ENCODE measurements around the gene C17orf100.

DNA sequence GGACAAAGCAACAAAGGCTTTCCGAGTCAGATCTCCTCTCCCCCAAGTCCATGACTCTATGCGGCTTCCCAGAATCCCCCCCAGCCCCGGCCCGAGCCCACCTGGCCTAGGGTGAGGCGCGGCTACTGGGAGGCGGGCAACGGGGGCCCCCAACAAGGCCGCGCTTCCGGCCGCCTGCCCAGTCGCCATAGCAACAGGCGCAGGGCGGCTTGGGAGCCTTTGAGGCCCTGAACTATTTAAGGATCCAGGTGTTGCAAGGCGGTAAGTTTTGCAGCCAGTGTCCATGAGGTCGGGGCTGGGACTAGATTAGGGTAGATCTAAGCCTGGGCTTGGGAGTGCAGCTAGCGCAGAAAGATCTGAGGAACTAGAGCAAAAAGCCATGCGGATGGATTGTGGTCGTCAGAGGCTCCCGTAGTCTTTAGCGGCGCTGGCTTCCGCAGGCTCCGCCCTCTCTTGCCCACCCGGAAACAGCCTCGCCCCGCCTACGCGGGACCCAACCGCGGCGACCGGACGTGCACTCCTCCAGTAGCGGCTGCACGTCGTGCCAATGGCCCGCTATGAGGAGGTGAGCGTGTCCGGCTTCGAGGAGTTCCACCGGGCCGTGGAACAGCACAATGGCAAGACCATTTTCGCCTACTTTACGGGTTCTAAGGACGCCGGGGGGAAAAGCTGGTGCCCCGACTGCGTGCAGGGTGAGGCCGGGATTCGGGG lies 10.9 kb upstream of the C17orf100 start, which contains the start of the genes KIAA0753 and TXNDC17:
- TF ChIP-seq EZH2 (IDR thresholded peaks at IDR 0.05; ENCODE audit: low read length, missing control alignments) (no peak), CTCF (conservative IDR thresholded peaks at IDR 0.05 in 1 of 2, IDR thresholded peaks at IDR 0.05 in 1 of 2; ENCODE audit: low read depth in 1 of 2, low read length in 2 of 2) (no peak)
